ENCODE results near the gene CHAT.

Gene CHAT

GRCh38 chr10:49625411-49625810 lies 11.6 kb downstream of the CHAT start:
- no peak overlapping the region for H3K27ac Mint-ChIP-seq
- H3K4me1 Mint-ChIP-seq (ENCODE audit: low read depth) = no peaks in the 10 kb centered on the region
- H3K36me3 Mint-ChIP-seq (ENCODE audit: low read depth) = no peaks in the 10 kb centered on the region
- H3K27me3 Mint-ChIP-seq = peaks cover 6% of the 10 kb centered on the region
- no peaks in the 10 kb centered on the region for H3K9me3 Mint-ChIP-seq
- H3K4me3 Mint-ChIP-seq = no peak overlapping the region

GRCh38 chr10:49627038-49627437 lies 13.2 kb downstream of the CHAT start:
- Mint-ChIP-seq H3K9me3 (no peaks in the 10 kb centered on the region), H3K4me3 (no peak overlapping the region), H3K27ac (no peak overlapping the region), H3K4me1 (ENCODE audit: low read depth) (no peaks in the 10 kb centered on the region), H3K36me3 (ENCODE audit: low read depth) (no peaks in the 10 kb centered on the region), H3K27me3 (peaks cover 6% of the 10 kb centered on the region)

GRCh38 chr10:49627644-49628247 lies 13.9 kb downstream of the CHAT start:
- no peaks in the 10 kb centered on the region for H3K36me3 Mint-ChIP-seq (ENCODE audit: low read depth)
- H3K9me3 Mint-ChIP-seq = no peaks in the 10 kb centered on the region
- peaks cover 6% of the 10 kb centered on the region for H3K27me3 Mint-ChIP-seq
- no peak overlapping the region for H3K4me3 Mint-ChIP-seq
- H3K4me1 Mint-ChIP-seq (ENCODE audit: low read depth) = no peaks in the 10 kb centered on the region
- no peak overlapping the region for H3K27ac Mint-ChIP-seq

DNA sequence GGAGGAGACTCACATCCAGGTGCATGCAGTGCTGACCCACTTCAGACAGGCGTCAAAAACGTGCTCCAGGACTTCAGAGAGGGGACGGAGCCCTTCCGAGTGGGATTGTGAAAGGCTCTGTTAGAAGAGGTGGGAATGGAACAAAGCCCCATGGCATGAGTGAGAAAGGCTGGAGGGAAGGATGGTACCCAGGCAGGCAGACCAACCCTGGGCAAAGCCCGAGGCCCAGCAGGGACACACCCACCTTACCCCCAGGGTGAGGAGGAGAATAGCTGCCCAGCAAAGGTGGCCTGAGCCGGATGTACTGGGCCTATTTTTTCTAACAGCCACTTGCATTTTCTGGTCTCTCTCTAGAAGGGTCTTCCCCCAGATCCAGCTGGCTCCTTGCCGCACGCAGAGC lies 14.8 kb downstream of the CHAT start:
- Mint-ChIP-seq H3K9me3 (no peaks in the 10 kb centered on the region), H3K4me1 (ENCODE audit: low read depth) (no peaks in the 10 kb centered on the region), H3K36me3 (ENCODE audit: low read depth) (no peaks in the 10 kb centered on the region), H3K4me3 (no peak overlapping the region), H3K27ac (no peak overlapping the region), H3K27me3 (peaks cover 6% of the 10 kb centered on the region)

GRCh38 chr10:49629431-49629881 lies 15.6 kb downstream of the CHAT start:
- H3K36me3 Mint-ChIP-seq (ENCODE audit: low read depth) = no peaks in the 10 kb centered on the region
- no peaks in the 10 kb centered on the region for H3K9me3 Mint-ChIP-seq
- no peak overlapping the region for H3K27ac Mint-ChIP-seq
- H3K27me3 Mint-ChIP-seq = peaks cover 5% of the 10 kb centered on the region
- H3K4me3 Mint-ChIP-seq = no peak overlapping the region
- no peaks in the 10 kb centered on the region for H3K4me1 Mint-ChIP-seq (ENCODE audit: low read depth)

GRCh38 chr10:49631975-49632374 lies 18.1 kb downstream of the CHAT start:
- Mint-ChIP-seq H3K4me3 (no peak overlapping the region), H3K9me3 (no peaks in the 10 kb centered on the region), H3K27me3 (peaks cover 16% of the 10 kb centered on the region), H3K27ac (no peak overlapping the region), H3K4me1 (ENCODE audit: low read depth) (no peaks in the 10 kb centered on the region), H3K36me3 (ENCODE audit: low read depth) (no peaks in the 10 kb centered on the region)

DNA sequence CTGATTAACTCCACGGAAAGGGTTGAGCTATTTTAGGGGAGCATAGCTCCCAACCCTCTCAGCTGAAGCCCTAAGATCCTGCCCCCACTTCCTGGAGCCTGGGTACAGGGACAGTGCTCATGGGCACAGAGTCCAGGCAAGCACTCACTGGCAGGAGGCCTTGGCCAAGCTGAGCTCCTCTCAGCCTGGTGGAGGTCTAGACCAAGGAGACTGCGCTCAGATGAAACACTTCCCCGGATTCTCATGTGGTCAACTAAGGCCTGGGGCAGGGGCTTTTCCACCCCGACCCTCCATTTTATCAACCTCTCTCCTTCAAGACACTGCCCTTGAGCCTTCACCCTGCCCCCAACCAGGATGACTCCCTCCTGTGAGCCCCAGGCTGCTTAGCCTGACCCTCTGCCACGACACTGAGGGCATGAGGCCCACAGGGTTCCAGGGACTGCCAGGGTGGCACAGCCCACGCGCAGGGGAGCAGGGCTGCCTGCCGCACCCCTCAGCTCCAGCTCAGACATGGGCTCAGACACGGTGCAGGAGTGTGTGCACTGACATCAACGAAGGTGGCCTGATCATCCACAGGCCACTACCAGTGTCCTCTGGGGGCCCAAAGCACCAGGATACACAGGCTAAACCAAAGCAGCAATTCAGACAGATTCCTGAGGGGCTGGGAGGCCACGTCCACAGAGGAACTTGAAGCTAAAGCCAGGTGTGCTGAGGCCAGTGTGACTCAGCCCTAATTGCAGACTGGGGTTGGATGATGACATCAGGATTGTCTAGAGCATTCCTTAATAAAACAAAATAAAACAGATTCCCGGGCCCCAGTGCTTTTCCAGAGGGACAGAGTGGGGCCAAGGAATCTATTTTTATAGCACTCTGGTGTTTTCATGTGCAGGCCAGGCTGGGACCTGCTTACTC lies 18.8 kb downstream of the CHAT start:
- H3K4me3 Mint-ChIP-seq = no peak overlapping the region
- no peak overlapping the region for H3K27ac Mint-ChIP-seq
- H3K9me3 Mint-ChIP-seq = no peaks in the 10 kb centered on the region
- peaks cover 22% of the 10 kb centered on the region for H3K27me3 Mint-ChIP-seq
- no peaks in the 10 kb centered on the region for H3K36me3 Mint-ChIP-seq (ENCODE audit: low read depth)
- H3K4me1 Mint-ChIP-seq (ENCODE audit: low read depth) = no peaks in the 10 kb centered on the region

DNA sequence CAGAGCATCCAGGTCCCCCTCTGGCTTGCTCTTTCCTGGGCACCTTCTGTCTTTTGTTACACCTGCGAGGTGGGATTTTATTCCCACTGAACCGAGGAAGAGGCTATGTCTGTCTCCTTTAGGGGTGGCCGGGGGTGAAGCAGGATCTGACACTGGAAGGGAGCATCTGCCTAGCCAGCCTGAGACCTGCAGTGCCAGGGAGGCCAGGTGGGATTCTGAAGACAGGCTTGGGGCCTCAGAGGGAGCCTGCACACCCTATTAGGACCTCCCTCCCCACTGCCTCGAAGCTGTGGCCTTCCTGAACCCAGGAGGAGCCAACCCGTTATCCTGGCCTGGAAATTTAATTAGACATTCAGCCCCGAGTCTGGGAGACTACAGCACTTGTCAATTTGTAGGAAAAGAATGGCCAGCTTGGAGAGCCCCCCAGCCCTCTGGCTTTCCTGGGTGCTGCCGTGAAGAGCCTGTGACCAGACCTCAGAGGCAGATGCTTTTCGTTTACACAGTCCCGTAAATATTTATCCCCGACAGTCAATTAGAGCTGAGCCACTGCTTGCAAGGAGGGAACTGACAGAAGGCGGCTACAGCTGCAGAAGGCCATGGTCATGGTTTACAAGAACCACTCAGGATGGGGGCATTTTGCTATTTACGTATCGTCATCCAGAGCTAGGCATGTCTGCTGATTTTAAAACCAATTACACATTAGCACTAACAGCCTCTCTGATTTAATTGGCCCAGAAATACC lies 19.7 kb downstream of the CHAT start:
- Mint-ChIP-seq H3K27me3 (peaks cover 25% of the 10 kb centered on the region), H3K4me1 (ENCODE audit: low read depth) (no peaks in the 10 kb centered on the region), H3K27ac (no peak overlapping the region), H3K9me3 (no peaks in the 10 kb centered on the region), H3K36me3 (ENCODE audit: low read depth) (no peaks in the 10 kb centered on the region), H3K4me3 (no peak overlapping the region)

- Mint-ChIP-seq H3K27ac (no peak overlapping the region), H3K36me3 (ENCODE audit: low read depth) (no peaks in the 10 kb centered on the region)
Observed at GRCh38 chr10:49634069-49634660, 20.3 kb downstream of the CHAT start.

GRCh38 chr10:49642311-49642710 lies 28.5 kb downstream of the CHAT start:
- Mint-ChIP-seq H3K27me3 (peaks cover 25% of the 10 kb centered on the region), H3K27ac (no peak overlapping the region), H3K4me1 (ENCODE audit: low read depth) (no peaks in the 10 kb centered on the region), H3K4me3 (no peak overlapping the region), H3K36me3 (ENCODE audit: low read depth) (no peaks in the 10 kb centered on the region), H3K9me3 (no peaks in the 10 kb centered on the region)

More at GRCh38 chr10:49634069-49634660, 20.3 kb downstream of the CHAT start:
- H3K9me3 Mint-ChIP-seq = no peaks in the 10 kb centered on the region
- no peaks in the 10 kb centered on the region for H3K4me1 Mint-ChIP-seq (ENCODE audit: low read depth)
- H3K4me3 Mint-ChIP-seq = no peak overlapping the region
- H3K27me3 Mint-ChIP-seq = peaks cover 25% of the 10 kb centered on the region

DNA sequence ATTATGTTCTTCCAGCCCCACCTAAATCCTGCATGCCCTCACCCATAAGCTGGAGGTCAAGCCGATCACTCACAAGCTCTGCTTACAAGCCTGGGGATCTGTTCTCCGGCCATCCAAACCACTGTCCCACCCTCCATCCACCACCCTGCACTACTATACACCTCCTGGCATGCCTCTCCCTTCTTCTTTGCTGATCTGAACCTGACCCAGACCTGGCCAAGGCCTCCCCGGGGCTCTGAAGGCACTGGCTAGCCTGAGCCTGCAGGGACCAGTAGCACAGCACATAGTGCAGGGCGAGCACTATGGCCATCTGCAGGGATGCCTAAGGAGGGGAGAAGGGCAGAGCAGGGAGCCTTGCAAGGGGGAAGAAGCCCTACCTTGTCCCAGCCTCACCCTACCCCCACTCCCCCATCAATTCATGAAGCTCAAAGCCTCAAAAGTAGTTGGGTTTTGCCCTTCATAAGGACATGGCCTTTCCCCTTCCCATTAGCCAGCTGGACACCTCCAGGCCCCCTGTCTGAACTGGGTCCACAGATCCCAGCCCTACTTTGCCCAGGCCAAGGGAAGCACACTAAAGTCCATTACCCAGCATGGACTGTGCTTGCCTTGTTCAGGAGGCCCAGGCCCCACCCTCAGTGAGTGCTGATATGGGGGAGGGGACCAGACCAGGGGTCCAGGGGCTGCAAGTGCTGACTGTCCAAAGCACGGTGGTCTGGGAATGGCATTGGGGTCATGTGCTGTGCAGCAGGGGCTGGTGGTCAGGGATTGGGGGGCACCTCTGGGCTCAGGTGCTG lies 29.6 kb downstream of the CHAT start:
- Mint-ChIP-seq H3K9me3 (no peaks in the 10 kb centered on the region), H3K27me3 (peaks cover 24% of the 10 kb centered on the region)

DNA sequence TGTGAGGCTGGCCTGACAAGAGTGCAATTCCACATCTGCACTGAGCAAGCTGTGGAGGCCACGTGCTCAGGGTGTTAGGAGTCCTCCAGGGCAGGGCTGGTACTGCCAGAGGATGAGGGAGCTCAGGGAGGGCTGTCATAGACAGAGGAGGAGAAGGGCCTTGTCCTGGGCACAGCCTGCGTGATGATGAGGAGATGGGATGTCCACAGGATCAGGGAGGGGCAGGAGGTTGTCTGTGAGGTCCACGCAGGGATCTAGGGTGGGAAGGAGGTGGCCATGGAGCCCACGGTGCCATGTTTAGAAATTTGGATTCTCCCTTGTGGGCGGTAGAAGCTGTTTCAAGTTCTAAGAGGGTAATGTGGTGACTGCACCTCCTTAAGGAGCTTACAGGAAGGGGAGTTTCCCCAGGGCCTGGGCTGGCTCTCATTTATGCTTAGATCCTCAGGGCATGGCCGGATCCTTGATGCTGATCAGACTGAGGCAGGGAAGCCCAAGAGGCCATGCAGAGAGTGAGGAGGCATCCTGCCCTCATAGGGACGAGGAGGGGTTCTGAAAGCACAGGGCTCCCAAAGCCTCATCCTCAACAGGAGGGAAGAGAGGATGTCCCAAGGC lies 30.3 kb downstream of the CHAT start:
- Mint-ChIP-seq H3K9me3 (no peaks in the 10 kb centered on the region), H3K27me3 (peaks cover 27% of the 10 kb centered on the region), H3K4me3 (no peak overlapping the region), H3K27ac (no peak overlapping the region), H3K4me1 (ENCODE audit: low read depth) (peaks cover 7% of the 10 kb centered on the region), H3K36me3 (ENCODE audit: low read depth) (no peaks in the 10 kb centered on the region)

More for the DNA sequence above, 29.6 kb downstream of the CHAT start:
- peaks cover 2% of the 10 kb centered on the region for H3K4me1 Mint-ChIP-seq (ENCODE audit: low read depth)
- H3K4me3 Mint-ChIP-seq = no peak overlapping the region
- H3K36me3 Mint-ChIP-seq (ENCODE audit: low read depth) = no peaks in the 10 kb centered on the region
- no peak overlapping the region for H3K27ac Mint-ChIP-seq

DNA sequence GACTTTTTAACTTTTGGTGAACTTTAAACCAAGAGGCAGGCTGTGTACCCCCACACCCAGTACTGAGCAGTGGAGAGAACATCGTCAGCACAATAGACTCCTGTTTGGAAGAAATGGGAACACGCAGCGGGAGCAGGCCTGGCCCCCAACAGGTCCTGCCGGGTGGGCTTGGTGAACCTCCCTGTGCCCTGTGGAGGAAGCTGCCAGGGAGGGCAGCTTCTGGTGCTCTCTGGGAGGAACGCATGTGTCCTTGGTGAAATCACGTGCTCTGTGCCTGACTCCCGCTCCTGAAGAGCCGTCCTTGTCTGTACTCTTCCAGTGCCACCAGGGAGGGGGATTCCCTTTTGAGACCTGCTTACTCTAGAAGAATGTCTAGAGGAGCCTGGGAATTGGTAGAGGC lies 31.6 kb downstream of the CHAT start:
- no peaks in the 10 kb centered on the region for H3K9me3 Mint-ChIP-seq
- H3K4me1 Mint-ChIP-seq (ENCODE audit: low read depth) = peaks cover 13% of the 10 kb centered on the region
- peaks cover 19% of the 10 kb centered on the region for H3K27me3 Mint-ChIP-seq
- H3K4me3 Mint-ChIP-seq = no peak overlapping the region
- H3K36me3 Mint-ChIP-seq (ENCODE audit: low read depth) = no peaks in the 10 kb centered on the region
- H3K27ac Mint-ChIP-seq = no peak overlapping the region
